Spleen (tissue), 7 donors: ENCODE results near the gene NRARP.
A peak's percentile ranks its signal among the peaks of the same experiment; 100 is the strongest.

Source experiments
- CTCF ChIP-seq, 11 experiments: fragments of 200-600 bp in 7 of 11; fragments of 450-650 bp in 4 of 11; sonication (generic) in 4 of 11; IDR thresholded peaks in 8 of 11; conservative IDR thresholded peaks in 3 of 11; 1 replicate in 7 of 11; 2 replicates in 4 of 11; pipeline versions ENCODE4 v1.4.0 to v1.8.0; 2016 to 2021; ENCODE audit warnings: antibody characterized with exemption in 11 of 11, inconsistent platforms in 4 of 11, mild to moderate bottlenecking in 1 of 11
- POLR2A ChIP-seq, 3 donors: fragments of 450-650 bp; IDR thresholded peaks; one replicate each; pipeline ENCODE4 v1.5.1; 2017; ENCODE audit warnings: antibody characterized with exemption in 3 of 3, mild to moderate bottlenecking in 1 of 3
- POLR2AphosphoS5 ChIP-seq, 3 donors: sonication (generic); formaldehyde crosslinking; IDR thresholded peaks; one replicate each; pipeline ENCODE4 v1.5.1; 2017; ENCODE audit warnings: antibody characterized with exemption in 3 of 3
- donor health status: DM: no; HTN: no; CAD: no; lungs with moderate emphysema.
- donor health status: DM: no; HTN: no; CAD: no.
- donor health status: DM: no; HTN: no; CAD: no.

- TF ChIP-seq POLR2A (IDR thresholded peaks at IDR 0.05) = no peak
- no peak for TF ChIP-seq CTCF (IDR thresholded peaks at IDR 0.05 in 8 of 11, conservative IDR thresholded peaks at IDR 0.05 in 3 of 11)
- peak; percentile 56 to 82 (median 79) for TF ChIP-seq POLR2AphosphoS5 (IDR thresholded peaks at IDR 0.05)
Measured at GRCh38 chr9:137296670-137297664, 5.1 kb downstream of the NRARP start.
